Activated naive CD8-positive, alpha-beta T cell treated with anti-CD3 and anti-CD28 coated beads, Interleukin-2, amount 50 U/mL, for 16 hours (primary cell): Measurements from ENCODE around the gene TCERG1L.

Source experiments
- DNase-seq: peaks from one replicate; pipeline ENCODE4 v3.0.0-alpha.2; 2020; ENCODE audit warnings: low read depth, low spot score

TCERG1L gene

DNA sequence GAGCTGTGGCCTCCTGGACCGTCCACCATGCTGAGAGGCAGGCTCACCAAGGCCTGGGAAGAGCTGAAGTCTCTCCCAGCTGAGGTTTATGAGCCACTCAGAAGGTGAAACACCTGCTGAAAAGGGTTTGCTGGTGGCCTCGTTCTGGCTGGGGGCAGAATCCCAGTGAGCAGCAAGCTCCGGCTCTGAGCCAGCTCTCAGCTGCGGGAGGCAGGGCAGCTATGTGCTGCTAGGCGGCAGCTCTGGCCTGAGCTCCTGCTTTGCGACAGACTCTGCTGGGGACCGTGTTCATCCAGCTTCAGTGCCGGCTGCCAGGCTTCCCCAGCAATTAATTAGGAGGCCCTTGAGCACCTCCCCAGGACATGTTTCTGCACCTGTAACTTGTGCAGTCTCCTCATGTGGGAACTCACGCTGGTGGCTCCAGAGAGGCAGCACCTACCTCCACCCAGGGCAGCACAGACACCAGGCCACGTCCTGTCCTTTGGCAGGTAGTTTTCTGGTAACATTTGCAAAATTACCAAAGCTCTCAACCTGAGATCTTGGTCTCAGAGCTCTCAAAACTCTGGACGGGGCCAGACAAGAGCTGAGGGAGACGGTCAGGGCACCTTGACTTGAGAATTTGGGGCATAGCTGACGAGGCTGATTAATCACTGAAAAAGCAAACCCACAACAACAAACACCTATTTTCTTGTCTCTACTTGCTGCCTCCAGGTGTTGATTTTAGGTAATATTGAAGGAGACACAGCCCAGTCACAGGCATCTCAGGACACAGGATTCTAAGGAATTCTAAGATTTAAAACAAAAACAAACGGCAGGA lies 185.0 kb downstream of the TCERG1L start:
- no peak for DNase-seq

DNA sequence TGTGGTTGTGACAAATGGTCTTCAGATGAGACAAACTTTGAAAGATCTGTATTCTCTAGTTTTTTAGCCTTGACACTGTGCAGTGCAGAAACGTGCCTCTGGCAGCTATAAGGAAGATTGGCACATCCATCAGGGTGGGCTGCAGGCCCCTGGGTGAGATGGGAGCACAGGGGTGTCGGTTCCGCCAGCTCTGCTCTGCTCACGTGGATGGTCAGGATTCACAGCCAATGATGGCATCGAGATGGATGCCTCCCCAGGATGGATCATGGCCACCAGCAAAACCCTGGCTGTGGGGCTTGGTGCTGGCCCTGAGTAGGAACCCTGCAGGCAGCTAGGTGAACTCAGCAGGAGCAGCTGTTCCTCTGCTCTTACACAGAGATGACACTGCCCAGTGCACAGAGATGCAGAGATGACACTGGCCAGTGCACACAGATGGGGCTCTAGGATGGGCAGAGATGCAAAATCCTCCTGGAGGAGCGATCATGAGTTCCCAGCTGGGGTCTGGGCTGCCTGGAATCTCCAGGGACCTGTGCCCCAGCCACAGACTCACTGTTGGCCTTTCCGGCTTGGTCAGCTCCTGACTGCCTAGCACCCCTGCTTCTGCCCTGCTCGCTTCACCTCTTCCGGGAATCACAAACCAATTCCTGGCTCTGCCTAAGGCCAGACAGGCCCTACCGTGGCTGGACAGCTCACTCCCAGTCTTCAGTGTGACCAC lies 185.9 kb downstream of the TCERG1L start:
- DNase-seq: no peak

DNA sequence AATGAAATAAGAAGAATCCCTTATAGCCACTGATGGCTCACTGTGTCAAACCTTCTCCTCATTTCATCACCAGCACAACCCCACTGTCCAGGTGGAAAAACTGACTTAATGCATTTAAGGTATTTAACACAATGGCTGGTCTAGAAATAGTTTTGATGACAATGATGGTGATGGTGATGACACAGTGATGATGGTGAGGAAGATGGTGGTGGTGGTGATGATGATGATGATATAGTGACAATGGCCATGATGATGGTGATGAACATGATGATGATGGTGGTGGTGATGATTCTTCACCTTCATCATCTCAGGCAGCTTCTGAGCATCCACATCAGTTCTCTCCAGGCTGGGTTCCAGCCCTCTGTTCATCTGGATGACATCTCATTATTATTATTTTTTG lies 186.6 kb downstream of the TCERG1L start:
- no peak for DNase-seq

DNA sequence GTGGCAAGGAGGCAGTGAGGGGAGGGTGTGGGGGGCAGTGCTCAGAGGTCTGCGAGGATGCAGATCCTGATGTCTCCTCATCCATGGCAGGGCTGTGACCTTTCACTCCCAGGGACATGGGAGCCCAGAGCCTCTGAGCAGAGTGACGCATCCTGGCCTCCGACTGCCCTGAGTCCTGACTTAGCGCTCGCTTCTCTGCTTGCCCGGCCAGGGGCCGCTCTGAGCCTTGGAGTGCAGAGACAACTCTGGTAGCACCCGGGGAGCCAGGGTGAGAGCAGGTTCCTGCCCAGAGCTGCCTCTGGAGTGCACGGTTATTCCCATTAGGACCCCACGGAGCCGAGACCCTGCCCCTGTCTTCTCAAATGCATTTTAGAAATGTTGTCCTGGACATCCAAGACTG lies 188.0 kb downstream of the TCERG1L start:
- no peak for DNase-seq

DNA sequence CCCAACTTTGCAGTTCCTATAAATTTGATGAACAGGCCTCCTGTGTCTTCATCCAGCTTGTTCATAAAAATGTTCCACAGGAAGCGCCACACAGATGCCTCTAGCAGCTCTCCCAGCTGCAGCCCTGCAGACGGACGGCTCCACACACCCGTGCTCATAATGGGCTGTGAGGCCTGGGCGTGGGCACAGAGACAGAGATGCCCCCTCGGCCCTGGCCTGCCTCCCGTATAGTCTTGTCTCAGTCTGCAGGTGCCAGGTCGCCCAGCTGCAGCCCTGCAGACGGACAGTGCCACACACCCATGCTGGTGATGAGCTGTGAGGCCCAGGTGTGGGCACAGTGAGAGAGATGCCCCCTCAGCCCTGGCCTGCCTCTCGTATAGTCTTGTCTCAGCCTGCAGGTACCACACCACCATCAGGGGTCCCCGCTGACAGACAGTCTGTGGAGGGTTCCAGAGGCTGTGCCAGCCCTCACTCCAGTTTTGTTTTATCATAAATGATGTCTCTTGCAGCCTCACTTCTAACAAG lies 189.9 kb downstream of the TCERG1L start:
- DNase-seq: no peak

DNA sequence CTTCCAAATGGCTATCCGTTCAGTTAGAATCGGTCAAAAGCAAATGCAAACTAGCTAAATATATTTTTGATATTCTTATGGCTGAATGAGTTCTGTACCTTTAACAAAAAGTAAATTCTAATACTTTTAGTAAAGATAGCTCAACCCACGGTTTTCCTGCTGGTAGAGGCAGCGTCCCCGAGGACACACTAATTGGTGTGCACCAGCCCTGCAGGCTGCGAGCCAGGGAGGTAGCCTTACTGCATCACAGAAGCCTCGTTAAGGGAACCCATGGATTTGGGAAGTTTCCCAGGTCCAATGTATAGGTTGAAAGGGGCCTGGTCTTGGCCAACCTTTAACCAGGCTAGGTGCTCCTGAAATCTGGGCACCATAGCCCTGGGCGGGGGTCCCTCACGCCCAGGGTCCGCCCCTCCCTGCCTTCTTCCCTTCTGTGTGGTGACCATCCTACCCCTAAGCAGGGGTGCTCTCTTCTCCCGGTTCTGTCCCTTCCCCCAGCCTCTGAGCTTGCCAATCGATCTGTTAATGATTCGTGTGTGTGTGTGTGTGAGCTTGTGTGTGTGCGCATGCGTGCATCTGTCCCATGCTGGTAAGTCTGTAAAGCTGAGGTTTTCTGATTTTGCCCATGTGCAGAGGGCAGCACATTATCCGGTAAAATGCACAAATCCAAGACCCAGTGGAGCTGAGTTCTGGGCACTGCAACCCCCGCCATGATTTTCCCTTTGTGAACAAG lies 191.7 kb downstream of the TCERG1L start:
- DNase-seq: no peak

DNA sequence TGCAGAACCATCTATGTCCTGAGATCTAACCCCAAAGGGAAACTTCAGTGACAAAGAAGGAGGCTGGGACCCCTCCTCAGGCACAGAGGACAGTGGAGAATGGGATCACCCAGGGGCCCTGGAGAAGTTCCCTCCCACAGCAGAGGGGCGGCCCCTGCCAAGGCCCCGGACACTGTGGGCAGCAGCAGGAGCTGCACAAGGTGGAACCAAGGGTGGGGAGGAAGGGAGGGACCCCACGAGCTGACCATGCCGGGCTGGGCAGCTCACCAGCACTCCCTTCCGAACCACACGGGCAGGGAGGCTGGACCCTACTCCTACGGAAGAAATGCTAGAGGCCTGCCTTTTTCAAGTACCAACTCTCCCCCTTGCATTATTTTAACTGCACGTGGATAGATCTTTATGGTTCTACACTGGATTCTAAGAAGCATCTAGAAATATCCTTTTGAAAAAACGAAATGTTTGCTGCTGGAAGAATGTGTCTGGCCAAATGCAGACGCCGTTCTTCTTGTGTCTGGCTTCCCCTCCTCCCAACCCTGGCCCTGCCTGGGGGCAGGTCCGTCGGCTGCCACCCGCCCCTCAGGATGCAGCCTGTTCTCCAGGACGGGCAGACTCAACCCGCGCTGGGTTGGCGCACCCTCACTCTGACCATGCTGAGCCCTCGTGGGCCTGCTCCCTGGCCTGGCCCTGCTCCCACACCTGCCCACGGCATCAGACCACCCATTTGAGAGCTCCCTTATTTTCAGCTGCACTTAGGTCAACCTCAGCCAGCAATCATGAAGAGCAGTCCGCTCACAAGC lies 193.9 kb downstream of the TCERG1L start:
- no peak for DNase-seq

- no peak for DNase-seq
These were observed 194.5 kb downstream of the TCERG1L start for GRCh38 chr10:131116991-131117375.

- no peak for DNase-seq
These were observed 195.1 kb downstream of the TCERG1L start for GRCh38 chr10:131116216-131116990.

DNA sequence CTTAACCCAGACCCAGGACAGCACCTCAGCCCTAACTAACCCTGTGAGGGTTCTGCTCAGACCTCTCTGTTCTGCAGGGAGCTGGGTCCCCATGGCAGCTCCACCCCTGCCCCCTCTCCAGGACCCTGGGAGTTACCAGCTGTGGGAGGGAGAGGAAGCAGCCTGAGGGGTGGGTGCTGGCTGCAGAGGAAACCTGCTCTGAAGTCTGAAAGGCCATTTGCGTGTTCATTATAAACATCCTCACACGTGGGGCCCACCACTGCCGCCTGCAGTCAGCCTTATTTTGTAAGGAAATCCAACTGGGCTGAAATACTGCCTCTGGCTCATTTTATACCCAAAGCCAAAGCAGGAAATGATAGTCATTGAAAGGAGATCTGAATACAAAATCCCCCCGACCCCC lies 195.7 kb downstream of the TCERG1L start:
- DNase-seq: no peak

DNA sequence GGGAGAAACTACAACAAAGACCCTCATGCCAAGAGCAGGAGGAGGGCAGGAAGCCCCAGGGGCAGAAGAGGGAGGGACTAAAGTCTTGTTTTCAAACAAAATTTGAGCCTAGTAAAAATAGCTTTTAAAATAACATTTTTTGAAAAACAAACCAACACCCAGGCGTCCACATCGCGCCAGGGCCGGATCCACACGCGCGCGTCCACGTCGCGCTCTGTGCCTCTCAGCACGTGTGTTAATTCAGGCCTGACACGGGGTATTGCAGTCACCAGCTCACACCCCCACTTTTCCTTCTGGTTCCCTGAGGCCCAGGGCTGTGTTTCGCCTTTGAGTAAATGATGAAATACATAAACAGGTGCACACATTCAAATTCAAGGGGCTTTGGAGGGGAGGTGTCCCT lies 196.2 kb downstream of the TCERG1L start:
- DNase-seq: no peak

- DNase-seq: no peak
These were observed 196.7 kb downstream of the TCERG1L start for GRCh38 chr10:131114846-131115245.

GRCh38 chr10:131113709-131114291 lies 197.7 kb downstream of the TCERG1L start:
- no peak for DNase-seq

DNA sequence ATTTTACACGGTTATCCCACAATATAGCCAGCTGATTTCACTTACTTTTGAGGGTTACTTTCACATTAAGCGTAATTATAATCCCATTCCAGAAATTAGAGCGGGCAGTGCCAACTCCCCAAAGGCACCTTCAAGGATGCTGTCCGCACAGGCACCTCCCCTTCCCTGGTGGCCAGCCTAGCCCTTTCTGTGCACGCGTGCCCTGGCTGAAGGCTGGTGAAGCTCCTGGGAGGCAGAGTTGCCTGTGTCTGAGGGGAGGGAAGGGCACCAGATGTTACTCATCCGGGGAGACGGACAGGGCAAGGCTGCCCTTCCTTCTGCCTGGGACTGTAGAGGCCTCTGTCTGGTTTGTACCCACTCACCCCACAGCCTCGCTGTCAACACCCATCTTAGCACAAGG lies 198.4 kb downstream of the TCERG1L start:
- DNase-seq: no peak

GRCh38 chr10:131112691-131113090 lies 198.8 kb downstream of the TCERG1L start:
- no peak for DNase-seq

DNA sequence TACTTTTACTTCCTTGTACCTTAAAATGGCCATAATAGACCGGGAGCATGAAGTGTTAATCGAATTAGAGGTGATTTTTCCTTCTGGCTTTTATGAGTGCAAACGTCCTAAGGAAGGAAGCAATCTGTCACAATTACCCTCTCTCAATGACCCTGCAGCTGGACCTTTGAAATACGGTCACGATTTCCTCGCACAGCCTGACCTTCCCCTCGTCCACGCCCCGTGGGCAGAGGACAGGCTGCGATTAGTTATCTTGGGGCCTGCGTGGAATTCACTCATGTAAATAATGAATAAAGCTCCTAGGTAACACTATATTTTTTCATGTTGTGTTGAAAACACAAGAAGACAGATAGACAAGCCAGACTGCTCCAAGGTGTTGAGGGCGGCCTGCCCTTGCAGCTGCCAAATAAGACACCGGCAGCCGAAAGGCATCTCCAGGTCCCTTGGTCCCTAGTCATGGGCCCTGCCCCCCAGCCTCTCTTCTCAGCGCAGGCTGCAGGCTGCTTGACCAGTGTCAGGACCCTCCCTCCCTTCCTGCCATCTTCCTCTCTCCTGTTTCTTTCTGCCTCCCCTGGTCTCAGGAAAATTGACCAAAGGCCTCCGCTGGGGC lies 199.9 kb downstream of the TCERG1L start:
- no peak for DNase-seq

- DNase-seq: no peak
These were observed 200.5 kb downstream of the TCERG1L start for GRCh38 chr10:131111007-131111406.

DNA sequence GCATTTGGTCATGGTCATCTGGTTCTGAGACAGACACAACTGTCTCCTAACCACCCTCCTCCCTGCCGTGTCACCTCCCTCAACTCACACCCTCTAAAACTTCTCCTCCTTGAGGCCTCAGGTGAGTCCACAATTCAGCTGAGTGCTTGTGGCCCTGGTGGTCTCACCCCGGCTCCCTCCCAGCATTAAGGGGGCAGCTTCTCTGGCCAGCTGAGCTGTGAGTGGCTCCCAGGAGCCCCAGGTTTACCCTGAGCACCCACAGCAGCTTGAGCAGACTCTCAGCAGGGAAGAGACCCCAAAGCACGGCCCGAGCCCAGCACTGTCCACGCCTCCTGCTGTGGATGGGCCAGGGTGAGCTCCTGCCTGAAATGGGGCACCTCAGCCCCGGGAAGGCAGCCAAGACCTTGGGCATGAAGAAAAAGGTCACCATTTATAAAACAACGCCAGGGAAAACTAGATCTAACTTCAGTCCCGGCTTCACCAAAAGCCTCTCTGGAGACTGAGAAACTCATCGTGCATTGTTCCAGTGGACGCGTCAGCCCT lies 201.2 kb downstream of the TCERG1L start:
- DNase-seq: no peak

DNA sequence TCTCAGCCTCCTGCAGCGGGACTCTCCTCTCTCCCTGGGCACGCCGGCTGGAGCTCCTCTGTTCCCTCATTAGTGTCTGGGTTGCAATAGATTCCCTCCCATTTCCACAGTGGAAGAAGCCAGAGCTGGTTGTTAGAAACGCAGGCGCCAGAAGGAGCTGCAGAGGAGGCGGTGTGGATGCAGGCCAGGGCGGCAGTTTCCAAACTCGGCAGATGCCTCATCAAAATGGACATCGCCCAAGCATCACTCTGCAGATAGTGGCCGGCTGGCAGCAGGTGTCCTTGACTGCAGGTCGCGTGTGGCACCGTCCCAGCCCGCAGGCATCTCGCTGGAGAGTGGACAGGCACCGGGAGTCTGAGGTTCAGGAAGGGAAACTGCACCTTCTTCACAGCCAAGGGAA lies 201.8 kb downstream of the TCERG1L start:
- DNase-seq: no peak

- DNase-seq: no peak
These were observed 202.2 kb downstream of the TCERG1L start for GRCh38 chr10:131109291-131109690.
